Measurements from ENCODE around the gene USP13. TPM values are rescaled to one million over a fixed set of nuclear protein-coding genes. Genes with fewer than 3 reads are reported as not detected.
A peak's percentile ranks its signal among the peaks of the same experiment; 100 is the strongest.

USP13 gene
- total and polyA plus RNA-seq, 2 of the 4 experiments (the other 2 are of a cell fraction): 9.2 to 18.1 TPM

DNA sequence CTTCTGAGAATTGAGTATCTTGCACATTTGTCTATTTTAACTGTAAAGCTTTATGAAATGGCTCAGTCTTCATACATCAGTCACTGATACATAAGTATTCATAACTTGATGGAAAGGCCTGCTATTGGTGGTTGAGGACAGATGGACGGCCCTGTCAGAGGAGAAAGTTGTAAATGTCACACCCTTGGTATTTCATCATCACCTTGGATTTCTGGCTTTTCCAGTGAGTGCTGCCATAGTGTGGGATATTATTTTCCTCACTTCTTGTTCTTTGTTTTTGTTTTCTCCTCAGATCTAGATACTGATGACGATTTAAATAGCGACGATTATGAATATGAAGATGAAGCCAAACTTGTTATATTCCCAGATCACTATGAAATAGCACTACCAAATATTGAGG lies 47.9 kb downstream of the USP13 start:
- H2BK120ac ChIP-seq (ENCODE audit: low read depth, low read length): no peak overlapping the region
- no TSS peak for BruUV-seq (replicated peaks)
- no peak overlapping the region for H3K9ac ChIP-seq (ENCODE audit: low read depth, low read length)
- dilution Hi-C loops (cut with HindIII; ENCODE audit: low sequenced_read_pairs, unreplicated experiment): no loop called here
- peaks cover 4% of the 10 kb centered on the region; the same call in 1 of the 2 replicates for H4K20me1 ChIP-seq (ENCODE audit: insufficient read depth, low read length)
- H3K23ac ChIP-seq (ENCODE audit: low read depth, low read length): no peak overlapping the region
- H3K4ac ChIP-seq (ENCODE audit: low read depth, low read length): no peak overlapping the region
- H3K9me1 ChIP-seq (ENCODE audit: insufficient read depth, low read length): peaks cover 6% of the 10 kb centered on the region; the same call in 1 of the 2 replicates
- H3K18ac ChIP-seq (ENCODE audit: low read depth, low read length): no peak overlapping the region
- H3K56ac ChIP-seq (ENCODE audit: extremely low read depth, insufficient read depth, low read length): no peak overlapping the region
- no peak overlapping the region for H2AFZ ChIP-seq (replicated peaks; ENCODE audit: low read length, poor library complexity)
- H3K4me2 ChIP-seq (ENCODE audit: low read depth, low read length): no peak overlapping the region
- H3K36me3 ChIP-seq (ENCODE audit: control insufficient read depth, insufficient read depth, low read length): peaks cover 1% of the 10 kb centered on the region; the same call in 1 of the 2 replicates
- no peaks in the 10 kb centered on the region for H3K27me3 ChIP-seq (ENCODE audit: control insufficient read depth, insufficient read depth, low read length)
- H2AK9ac ChIP-seq (replicated peaks; ENCODE audit: low read depth, low read length, poor library complexity): no peak overlapping the region
- intact Hi-C loops (cut with micrococcal nuclease): no loop called here
- H4K5ac ChIP-seq (ENCODE audit: low read depth, low read length): no peak overlapping the region
- H2BK15ac ChIP-seq (ENCODE audit: low read depth, low read length): no peak overlapping the region
- DNase-seq (no peak), ATAC-seq (ENCODE audit: low read depth) (no peak)
- no peaks in the 10 kb centered on the region for H3K9me3 ChIP-seq (ENCODE audit: control insufficient read depth, insufficient read depth, low read length)
- no peak overlapping the region for H4K8ac ChIP-seq (ENCODE audit: low read depth in 2 of 2, low read length in 2 of 2)
- TF ChIP-seq, protein P1, sequence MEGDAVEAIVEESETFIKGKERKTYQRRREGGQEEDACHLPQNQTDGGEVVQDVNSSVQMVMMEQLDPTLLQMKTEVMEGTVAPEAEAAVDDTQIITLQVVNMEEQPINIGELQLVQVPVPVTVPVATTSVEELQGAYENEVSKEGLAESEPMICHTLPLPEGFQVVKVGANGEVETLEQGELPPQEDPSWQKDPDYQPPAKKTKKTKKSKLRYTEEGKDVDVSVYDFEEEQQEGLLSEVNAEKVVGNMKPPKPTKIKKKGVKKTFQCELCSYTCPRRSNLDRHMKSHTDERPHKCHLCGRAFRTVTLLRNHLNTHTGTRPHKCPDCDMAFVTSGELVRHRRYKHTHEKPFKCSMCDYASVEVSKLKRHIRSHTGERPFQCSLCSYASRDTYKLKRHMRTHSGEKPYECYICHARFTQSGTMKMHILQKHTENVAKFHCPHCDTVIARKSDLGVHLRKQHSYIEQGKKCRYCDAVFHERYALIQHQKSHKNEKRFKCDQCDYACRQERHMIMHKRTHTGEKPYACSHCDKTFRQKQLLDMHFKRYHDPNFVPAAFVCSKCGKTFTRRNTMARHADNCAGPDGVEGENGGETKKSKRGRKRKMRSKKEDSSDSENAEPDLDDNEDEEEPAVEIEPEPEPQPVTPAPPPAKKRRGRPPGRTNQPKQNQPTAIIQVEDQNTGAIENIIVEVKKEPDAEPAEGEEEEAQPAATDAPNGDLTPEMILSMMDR (conservative IDR thresholded peaks at IDR 0.05; ENCODE audit: low read depth, low read length): no peak
- TF ChIP-seq CEBPB (IDR thresholded peaks at IDR 0.05; ENCODE audit: low read depth, low read length): peak; percentile 43; the same call in 1 of the 2 replicates
- CTCF ChIA-PET: interaction anchor here (0.7 kb wide), 1 partner anchor 189 kb away, joined by 8 read pairs; no protein-coding TSS in a partner anchor
- no peak overlapping the region for H3K27ac ChIP-seq (ENCODE audit: insufficient read depth, low read length)
- H2AK5ac ChIP-seq (ENCODE audit: low read depth, low read length): no peak overlapping the region
- no peak overlapping the region for H3K4me3 ChIP-seq (ENCODE audit: insufficient read depth, low read depth, low read length)
- H3K4me1 ChIP-seq (ENCODE audit: control insufficient read depth, insufficient read depth, low read length): no peaks in the 10 kb centered on the region
- POLR2A ChIA-PET (ENCODE audit: unreplicated experiment): no interaction called here
- H4K91ac ChIP-seq (ENCODE audit: insufficient read depth, low read depth, low read length): no peak overlapping the region
- peaks cover 12 to 46% of the 10 kb centered on the region in 2 experiments for H3K79me1 ChIP-seq (ENCODE audit: low read depth in 1 of 2, low read length in 2 of 2)
- H2BK5ac ChIP-seq (ENCODE audit: low read depth, low read length, poor library complexity, severe bottlenecking): no peak overlapping the region
- WGBS, 2 experiments (ENCODE audit: extremely low coverage in 2 of 2, insufficient read length in 1 of 2): no CpG with 5 or more reads among the region's 4 CpGs
- in situ Hi-C loops (cut with MboI; ENCODE audit: low sequenced_read_pairs): no loop called here
- no peak overlapping the region for H3K14ac ChIP-seq (replicated peaks; ENCODE audit: low read depth, low read length)
- no peak overlapping the region for H2BK20ac ChIP-seq (ENCODE audit: low read depth, low read length)
